WTC11 (cell line): Measurements from ENCODE around the gene AKR1B15.

Experiments
- CBFB ChIP-seq: sonication (generic); formaldehyde crosslinking; IDR thresholded peaks from 2 replicates; pipeline ENCODE4 v1.8.1; 2022; ENCODE audit warnings: mild to moderate bottlenecking, low read depth, missing genetic modification reagents
- CREM ChIP-seq: sonication (generic); formaldehyde crosslinking; IDR thresholded peaks from 2 replicates; pipeline ENCODE4 v1.8.1; 2022; ENCODE audit warnings: mild to moderate bottlenecking, missing genetic modification reagents, moderate library complexity
- FOXP1 ChIP-seq: sonication (generic); formaldehyde crosslinking; IDR thresholded peaks from 2 replicates; pipeline ENCODE4 v1.8.0; 2022; ENCODE audit warnings: missing genetic modification reagents, mild to moderate bottlenecking, moderate library complexity, borderline replicate concordance
- MYBL2 ChIP-seq: sonication (generic); formaldehyde crosslinking; IDR thresholded peaks from 2 replicates; pipeline ENCODE4 v1.8.1; 2023; ENCODE audit warnings: mild to moderate bottlenecking, moderate library complexity, missing genetic modification reagents
- ZBTB21 ChIP-seq: sonication (generic); formaldehyde crosslinking; IDR thresholded peaks from 2 replicates; pipeline ENCODE4 v1.8.1; 2023; ENCODE audit warnings: mild to moderate bottlenecking, missing genetic modification reagents, borderline replicate concordance
- ZNF138 ChIP-seq: sonication (generic); formaldehyde crosslinking; conservative IDR thresholded peaks from 2 replicates; pipeline ENCODE4 v1.8.1; 2022; ENCODE audit warnings: mild to moderate bottlenecking, moderate library complexity, missing genetic modification reagents
- ZNF263 ChIP-seq: sonication (generic); formaldehyde crosslinking; IDR thresholded peaks from 2 replicates; pipeline ENCODE4 v1.8.1; 2022; ENCODE audit warnings: low read depth, mild to moderate bottlenecking, moderate library complexity, missing genetic modification reagents
- TF ChIP-seq, protein P1 (sequence below): fragments of 200-600 bp; IDR thresholded peaks from 2 replicates; pipeline ENCODE4 v1.8.0; 2022; ENCODE audit warnings: antibody characterized with exemption
- TF ChIP-seq, protein P2 (sequence below): sonication (generic); formaldehyde crosslinking; IDR thresholded peaks from 2 replicates; pipeline ENCODE4 v1.8.0; 2022; ENCODE audit warnings: mild to moderate bottlenecking, missing genetic modification reagents

DNA sequence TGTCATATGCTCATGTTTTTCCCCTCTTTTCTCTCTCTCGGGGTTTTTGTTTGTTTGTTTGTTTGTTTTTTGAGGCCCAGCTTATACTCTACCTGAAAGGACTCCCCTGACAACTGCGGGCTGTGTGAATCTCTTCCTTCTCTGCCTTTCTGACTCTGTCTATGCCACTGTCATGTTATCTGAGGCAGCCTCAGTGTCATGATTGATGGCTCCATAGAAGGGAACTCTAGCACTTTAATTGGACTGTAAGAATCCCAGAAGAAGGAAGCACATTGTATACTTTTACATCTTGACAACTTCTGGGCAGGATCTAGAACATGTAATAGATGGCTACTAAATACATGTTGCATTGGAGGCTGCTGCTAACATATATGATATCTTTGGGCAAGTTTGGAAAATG is 25.4 kb downstream of the AKR1B15 start:
- TF ChIP-seq, protein P1, sequence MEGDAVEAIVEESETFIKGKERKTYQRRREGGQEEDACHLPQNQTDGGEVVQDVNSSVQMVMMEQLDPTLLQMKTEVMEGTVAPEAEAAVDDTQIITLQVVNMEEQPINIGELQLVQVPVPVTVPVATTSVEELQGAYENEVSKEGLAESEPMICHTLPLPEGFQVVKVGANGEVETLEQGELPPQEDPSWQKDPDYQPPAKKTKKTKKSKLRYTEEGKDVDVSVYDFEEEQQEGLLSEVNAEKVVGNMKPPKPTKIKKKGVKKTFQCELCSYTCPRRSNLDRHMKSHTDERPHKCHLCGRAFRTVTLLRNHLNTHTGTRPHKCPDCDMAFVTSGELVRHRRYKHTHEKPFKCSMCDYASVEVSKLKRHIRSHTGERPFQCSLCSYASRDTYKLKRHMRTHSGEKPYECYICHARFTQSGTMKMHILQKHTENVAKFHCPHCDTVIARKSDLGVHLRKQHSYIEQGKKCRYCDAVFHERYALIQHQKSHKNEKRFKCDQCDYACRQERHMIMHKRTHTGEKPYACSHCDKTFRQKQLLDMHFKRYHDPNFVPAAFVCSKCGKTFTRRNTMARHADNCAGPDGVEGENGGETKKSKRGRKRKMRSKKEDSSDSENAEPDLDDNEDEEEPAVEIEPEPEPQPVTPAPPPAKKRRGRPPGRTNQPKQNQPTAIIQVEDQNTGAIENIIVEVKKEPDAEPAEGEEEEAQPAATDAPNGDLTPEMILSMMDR: no peak
- TF ChIP-seq CREM (CRISPR knock-in tag) (no peak), ZNF138 (CRISPR knock-in tag) (no peak), FOXP1 (CRISPR knock-in tag) (no peak), ZBTB21 (no peak), MYBL2 (no peak), ZNF263 (CRISPR knock-in tag) (no peak), CBFB (CRISPR knock-in tag) (no peak)
- TF ChIP-seq, protein P2, sequence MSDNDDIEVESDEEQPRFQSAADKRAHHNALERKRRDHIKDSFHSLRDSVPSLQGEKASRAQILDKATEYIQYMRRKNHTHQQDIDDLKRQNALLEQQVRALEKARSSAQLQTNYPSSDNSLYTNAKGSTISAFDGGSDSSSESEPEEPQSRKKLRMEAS (CRISPR knock-in tag): no peak
